ENCODE measurements around the gene CCDC8. TPM values are rescaled to one million over a fixed set of nuclear protein-coding genes. Genes with fewer than 3 reads are reported as not detected.
A peak's percentile ranks its signal among the peaks of the same experiment; 100 is the strongest.
"Not testable (repeated sequence)": the region's sequence is repeated elsewhere in the genome, so short reads cannot be mapped to it uniquely, and the experiment has no call there.

CCDC8 gene
- total and polyA plus RNA-seq, 2 donors: 20.4 to 42.6 TPM

- WGBS: 21% methylated on average over 41 of the region's 41 CpGs
- peak overlapping the region; percentile 30 for H3K4me3 ChIP-seq (ENCODE audit: low read depth, low read length)
These were observed 8.5 kb downstream of the CCDC8 start for GRCh38 chr19:46404753-46405468.

GRCh38 chr19:46404055-46404752 is 9.2 kb downstream of the CCDC8 start:
- Histone ChIP-seq H3K27ac (ENCODE audit: low read depth) (no peak overlapping the region), H3K4me1 (ENCODE audit: insufficient read depth) (no peaks in the 10 kb centered on the region), H3K36me3 (ENCODE audit: insufficient read depth) (peaks cover 2% of the 10 kb centered on the region), H3K4me3 (ENCODE audit: low read depth, low read length) (peak overlapping the region; percentile 30)
- 5% methylated on average over 36 of the region's 36 CpGs for WGBS
- DNase-seq (ENCODE audit: extremely low spot score): no peak

More at GRCh38 chr19:46404753-46405468, 8.5 kb downstream of the CCDC8 start:
- Histone ChIP-seq H3K4me1 (ENCODE audit: insufficient read depth) (no peaks in the 10 kb centered on the region), H3K27ac (ENCODE audit: low read depth) (no peak overlapping the region), H3K36me3 (ENCODE audit: insufficient read depth) (peaks cover 2% of the 10 kb centered on the region)
- DNase-seq (ENCODE audit: extremely low spot score): no peak

GRCh38 chr19:46402725-46403124 is 10.6 kb downstream of the CCDC8 start:
- 92% methylated on average over 11 of the region's 11 CpGs for WGBS
- no peak for DNase-seq (ENCODE audit: extremely low spot score)
- no peak overlapping the region for H3K27ac ChIP-seq (ENCODE audit: low read depth)
- H3K4me3 ChIP-seq (ENCODE audit: low read depth, low read length): no peak overlapping the region
- no peaks in the 10 kb centered on the region for H3K4me1 ChIP-seq (ENCODE audit: insufficient read depth)
- peaks cover 2% of the 10 kb centered on the region for H3K36me3 ChIP-seq (ENCODE audit: insufficient read depth)

- H3K36me3 ChIP-seq (ENCODE audit: insufficient read depth); DNase-seq (ENCODE audit: extremely low spot score); H3K4me3 ChIP-seq (ENCODE audit: low read depth, low read length); H3K4me1 ChIP-seq (ENCODE audit: insufficient read depth); H3K27ac ChIP-seq (ENCODE audit: low read depth): not testable (repeated sequence)
- 87% methylated on average over 14 of the region's 14 CpGs for WGBS
These were observed 15.4 kb downstream of the CCDC8 start for GRCh38 chr19:46397801-46398479.

- no peak overlapping the region for H3K4me3 ChIP-seq (ENCODE audit: low read depth, low read length)
- 85% methylated on average over 5 of the region's 5 CpGs for WGBS
- no peaks in the 10 kb centered on the region for H3K4me1 ChIP-seq (ENCODE audit: insufficient read depth)
- H3K27ac ChIP-seq (ENCODE audit: low read depth): no peak overlapping the region
- peaks cover under 1% of the 10 kb centered on the region for H3K36me3 ChIP-seq (ENCODE audit: insufficient read depth)
- DNase-seq (ENCODE audit: extremely low spot score): no peak
These were observed 19.0 kb downstream of the CCDC8 start for GRCh38 chr19:46394402-46394797.

- Histone ChIP-seq H3K4me1 (ENCODE audit: insufficient read depth) (no peaks in the 10 kb centered on the region), H3K36me3 (ENCODE audit: insufficient read depth) (peaks cover 1% of the 10 kb centered on the region), H3K27ac (ENCODE audit: low read depth) (no peak overlapping the region), H3K4me3 (ENCODE audit: low read depth, low read length) (no peak overlapping the region)
- DNase-seq (ENCODE audit: extremely low spot score): no peak
- 79% methylated on average over 21 of the region's 21 CpGs for WGBS
These were observed 19.6 kb downstream of the CCDC8 start for GRCh38 chr19:46393456-46394401.

GRCh38 chr19:46392837-46393236 is 20.5 kb downstream of the CCDC8 start:
- no peak overlapping the region for H3K27ac ChIP-seq (ENCODE audit: low read depth)
- no peak overlapping the region for H3K4me3 ChIP-seq (ENCODE audit: low read depth, low read length)
- DNase-seq (ENCODE audit: extremely low spot score): no peak
- no peaks in the 10 kb centered on the region for H3K4me1 ChIP-seq (ENCODE audit: insufficient read depth)
- H3K36me3 ChIP-seq (ENCODE audit: insufficient read depth): peaks cover 4% of the 10 kb centered on the region
- 41% methylated on average over 4 of the region's 4 CpGs for WGBS

- Histone ChIP-seq H3K36me3 (ENCODE audit: insufficient read depth) (peaks cover 6% of the 10 kb centered on the region), H3K27ac (ENCODE audit: low read depth) (no peak overlapping the region), H3K4me3 (ENCODE audit: low read depth, low read length) (no peak overlapping the region), H3K4me1 (ENCODE audit: insufficient read depth) (no peaks in the 10 kb centered on the region)
- WGBS: 32% methylated on average over 21 of the region's 21 CpGs
- no peak for DNase-seq (ENCODE audit: extremely low spot score)
These were observed 21.0 kb downstream of the CCDC8 start for GRCh38 chr19:46392252-46392801.

GRCh38 chr19:46391296-46392251 is 21.8 kb downstream of the CCDC8 start:
- H3K36me3 ChIP-seq (ENCODE audit: insufficient read depth): peaks cover 7% of the 10 kb centered on the region
- no peaks in the 10 kb centered on the region for H3K4me1 ChIP-seq (ENCODE audit: insufficient read depth)
- no peak overlapping the region for H3K27ac ChIP-seq (ENCODE audit: low read depth)
- WGBS: 86% methylated on average over 33 of the region's 33 CpGs
- no peak for DNase-seq (ENCODE audit: extremely low spot score)
- no peak overlapping the region for H3K4me3 ChIP-seq (ENCODE audit: low read depth, low read length)

- H3K36me3 ChIP-seq (ENCODE audit: insufficient read depth): peaks cover 7% of the 10 kb centered on the region
- DNase-seq (ENCODE audit: extremely low spot score): no peak
- H3K27ac ChIP-seq (ENCODE audit: low read depth): no peak overlapping the region
- H3K4me1 ChIP-seq (ENCODE audit: insufficient read depth): no peaks in the 10 kb centered on the region
- H3K4me3 ChIP-seq (ENCODE audit: low read depth, low read length): no peak overlapping the region
- WGBS: 88% methylated on average over 18 of the region's 18 CpGs
These were observed 22.5 kb downstream of the CCDC8 start for GRCh38 chr19:46390866-46391265.

- no peak overlapping the region for H3K27ac ChIP-seq (ENCODE audit: low read depth)
- H3K4me1 ChIP-seq (ENCODE audit: insufficient read depth): no peaks in the 10 kb centered on the region
- peaks cover 7% of the 10 kb centered on the region for H3K36me3 ChIP-seq (ENCODE audit: insufficient read depth)
- DNase-seq (ENCODE audit: extremely low spot score): no peak
- 94% methylated on average over 16 of the region's 16 CpGs for WGBS
- H3K4me3 ChIP-seq (ENCODE audit: low read depth, low read length): no peak overlapping the region
These were observed 23.1 kb downstream of the CCDC8 start for GRCh38 chr19:46390121-46390858.

All from urinary bladder (tissue), 4 donors.